NOMO-1 treated with dmso at 0.1 percent for 144 hours (cell line): ENCODE results near the gene GET4.
A peak's percentile ranks its signal among the peaks of the same experiment; 100 is the strongest.
"Not testable (repeated sequence)": the region's sequence is repeated elsewhere in the genome, so short reads cannot be mapped to it uniquely, and the experiment has no call there.

Experiments
- DNase-seq: peaks from one replicate; lab custom pipeline; 2025; ENCODE audit not compliant: unreplicated experiment; lab: John Stamatoyannopoulos, UW

Gene GET4

GRCh38 chr7:868189-868486, 8.2 kb upstream of the GET4 start:
- DNase-seq: no peak

- DNase-seq: no peak
Observed at GRCh38 chr7:869348-869747, 7.0 kb upstream of the GET4 start.

- no peak for DNase-seq
Observed at GRCh38 chr7:871900-872537, 4.3 kb upstream of the GET4 start.

GRCh38 chr7:872685-873084, 3.7 kb upstream of the GET4 start:
- not testable (repeated sequence) for DNase-seq

GRCh38 chr7:873367-874002, 2.9 kb upstream of the GET4 start:
- peak; percentile 81 for DNase-seq

- no peak for DNase-seq
Observed at GRCh38 chr7:874031-874749, 2.2 kb upstream of the GET4 start.

GRCh38 chr7:875051-875450, 1.3 kb upstream of the GET4 start:
- DNase-seq: no peak

GRCh38 chr7:875476-876076, 778 bp upstream of the GET4 start:
- DNase-seq: no peak

GRCh38 chr7:876972-877311, 588 bp downstream of the GET4 start:
- peak; percentile 37 for DNase-seq

- no peak for DNase-seq
Observed at GRCh38 chr7:877312-878232, 1.2 kb downstream of the GET4 start.

- DNase-seq: no peak
Observed at GRCh38 chr7:879093-879492, 2.7 kb downstream of the GET4 start.

GRCh38 chr7:879706-880105, 3.4 kb downstream of the GET4 start:
- no peak for DNase-seq

GRCh38 chr7:880450-880849, 4.1 kb downstream of the GET4 start:
- no peak for DNase-seq

GRCh38 chr7:881441-882234, 5.3 kb downstream of the GET4 start:
- no peak for DNase-seq

GRCh38 chr7:882336-883035, 6.1 kb downstream of the GET4 start:
- no peak for DNase-seq

GRCh38 chr7:883055-884021, 7.0 kb downstream of the GET4 start:
- DNase-seq: no peak

GRCh38 chr7:884191-885003, 8.0 kb downstream of the GET4 start:
- DNase-seq: no peak
